ENCODE measurements around the gene XYLT1.

XYLT1 gene

DNA sequence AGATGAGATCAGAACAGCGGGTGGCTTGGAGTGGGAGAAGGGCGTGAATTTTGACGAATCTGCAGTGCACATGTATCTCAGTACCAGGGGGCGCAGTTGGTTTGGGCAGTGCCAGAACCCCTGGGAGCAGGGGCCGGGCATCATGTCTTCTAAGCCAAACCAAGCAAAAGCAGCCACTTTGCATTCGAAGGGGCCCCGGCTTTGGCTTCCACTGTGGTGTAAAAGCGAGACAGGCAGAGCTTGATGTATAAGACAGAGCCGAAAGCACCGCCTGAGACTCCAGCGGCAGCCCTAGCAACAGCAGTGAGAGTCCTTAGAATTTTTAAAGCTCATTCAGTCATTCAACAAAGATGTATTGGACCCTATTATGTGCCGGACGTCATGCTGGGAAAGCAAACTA, 3.8 kb upstream of the XYLT1 start:
- no peak for TF ChIP-seq Cebpa-rat (IDR thresholded peaks at IDR 0.05)
- Histone ChIP-seq H4K20me1 (peaks cover 0 to 10% (median 7%) of the 10 kb centered on the region in 11 experiments; a peak in 10 of 22 replicates), H3K27me3 (peaks cover 0 to 8% (median 0%) of the 10 kb centered on the region in 11 experiments; a peak in 2 of 22 replicates), H3K4me3 (peak overlapping the region in 9 of 10 experiments; percentile 3 to 50 (median 33); a peak in 13 of 20 replicates), H3K27ac (peak overlapping the region in 7 of 11 experiments; percentile 4 to 63 (median 42); a peak in 13 of 22 replicates), H3K9ac (peak overlapping the region in 10 of 11 experiments; percentile 2 to 61 (median 42); a peak in 14 of 22 replicates), H3K9me3 (replicated peaks in 1 of 11) (peaks cover 0 to 3% (median 0%) of the 10 kb centered on the region in 11 experiments; a peak in 3 of 22 replicates), H3K4me2 (peak overlapping the region; percentile 61 to 88 (median 79)), H3K4me1 (peaks cover 9 to 62% (median 47%) of the 10 kb centered on the region in 10 experiments; a peak in 19 of 20 replicates), H3K36me3 (no peaks in the 10 kb centered on the region)

DNA sequence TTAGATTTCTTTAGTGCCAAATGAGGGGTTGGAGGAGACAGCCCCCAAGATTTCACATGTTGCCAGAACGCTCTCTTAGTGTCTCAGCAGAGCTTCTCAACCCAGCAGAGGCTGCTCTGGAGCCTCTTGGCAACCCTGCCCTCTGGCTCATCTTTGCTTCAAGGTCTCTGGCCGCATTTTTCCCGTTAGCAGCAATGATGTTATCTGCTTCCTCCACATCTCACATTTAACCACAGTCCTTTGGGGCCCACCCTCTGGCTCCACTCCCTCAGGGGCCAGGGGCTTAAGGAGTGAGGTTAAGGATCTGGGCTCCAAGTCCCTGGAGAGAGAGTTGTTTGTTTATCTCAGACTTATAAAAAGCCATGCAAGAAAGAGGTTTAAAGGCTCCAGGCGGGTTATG, 3.3 kb upstream of the XYLT1 start:
- peak overlapping the region in 9 of 11 experiments; percentile 2 to 61 (median 48); a peak in 14 of 22 replicates for H3K9ac ChIP-seq
- TF ChIP-seq Cebpa-rat (IDR thresholded peaks at IDR 0.05) = no peak
- H3K4me2 ChIP-seq = peak overlapping the region; percentile 61 to 88 (median 79)
- H3K4me3 ChIP-seq = peak overlapping the region in 9 of 10 experiments; percentile 3 to 50 (median 33); a peak in 13 of 20 replicates
- H3K9me3 ChIP-seq (replicated peaks in 1 of 11) = no peaks in the 10 kb centered on the region
- H3K27me3 ChIP-seq = peaks cover 0 to 14% (median 0%) of the 10 kb centered on the region in 11 experiments; a peak in 4 of 22 replicates
- H3K27ac ChIP-seq = peak overlapping the region in 8 of 11 experiments; percentile 4 to 63 (median 40); a peak in 14 of 22 replicates
- peaks cover 0 to 15% (median 12%) of the 10 kb centered on the region in 11 experiments; a peak in 12 of 22 replicates for H4K20me1 ChIP-seq
- H3K36me3 ChIP-seq = peaks cover 0 to under 1% (median 0%) of the 10 kb centered on the region in 11 experiments; a peak in 1 of 22 replicates
- peaks cover 15 to 62% (median 47%) of the 10 kb centered on the region in 10 experiments for H3K4me1 ChIP-seq

DNA sequence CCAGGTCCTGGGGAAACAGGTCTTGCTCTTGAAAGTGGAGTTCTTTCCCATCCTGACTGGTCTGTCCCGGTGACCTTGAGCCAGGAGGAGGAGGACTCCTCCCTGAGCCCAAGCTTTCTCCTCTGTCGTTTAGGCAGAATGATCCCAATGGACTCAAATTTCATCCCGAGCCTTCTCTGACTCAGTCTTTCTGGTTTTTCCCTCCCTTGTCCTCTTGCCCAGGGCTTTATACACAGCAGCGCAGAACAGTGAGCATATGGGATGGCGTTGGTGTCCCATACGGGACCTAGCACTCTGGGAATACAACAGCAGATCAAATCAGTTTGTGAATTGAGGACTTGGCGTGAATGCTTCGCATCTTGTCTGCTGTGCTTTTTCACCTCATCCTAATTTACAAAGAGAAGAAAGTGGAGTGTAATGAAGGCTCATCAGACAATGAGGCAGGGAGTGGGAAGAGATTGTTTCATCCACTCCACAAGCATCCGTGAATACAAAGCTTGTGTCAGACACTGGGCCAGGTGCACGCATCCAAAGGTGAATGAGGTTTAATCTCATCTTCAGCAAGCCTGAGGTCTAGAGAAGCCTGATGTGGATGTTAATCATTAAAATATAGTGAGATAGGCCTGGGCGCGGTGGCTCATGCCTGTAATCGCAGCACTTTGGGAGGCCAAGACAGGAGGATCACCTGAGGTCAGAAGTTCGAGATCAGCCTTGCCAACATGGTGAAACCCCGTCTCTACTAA, 1.1 kb upstream of the XYLT1 start:
- Histone ChIP-seq H3K4me3 (no peak overlapping the region; a peak in 1 of 20 replicates), H3K9me3 (replicated peaks in 1 of 11) (no peaks in the 10 kb centered on the region), H3K36me3 (peaks cover 0 to 12% (median 0%) of the 10 kb centered on the region in 11 experiments; a peak in 5 of 22 replicates), H3K4me1 (peaks cover 36 to 68% (median 61%) of the 10 kb centered on the region in 10 experiments), H3K27me3 (peaks cover 0 to 16% (median 0%) of the 10 kb centered on the region in 11 experiments; a peak in 4 of 22 replicates), H3K4me2 (peak overlapping the region in 10 of 11 experiments; percentile 89 to 99 (median 96); a peak in 19 of 22 replicates), H3K9ac (peak overlapping the region in 5 of 11 experiments; percentile 18 to 96 (median 94); a peak in 8 of 22 replicates), H4K20me1 (peaks cover 0 to 37% (median 31%) of the 10 kb centered on the region in 11 experiments; a peak in 15 of 22 replicates), H3K27ac (peak overlapping the region in 7 of 11 experiments; percentile 83 to 94 (median 91); a peak in 11 of 22 replicates)
- TF ChIP-seq Cebpa-rat (IDR thresholded peaks at IDR 0.05) = no peak

DNA sequence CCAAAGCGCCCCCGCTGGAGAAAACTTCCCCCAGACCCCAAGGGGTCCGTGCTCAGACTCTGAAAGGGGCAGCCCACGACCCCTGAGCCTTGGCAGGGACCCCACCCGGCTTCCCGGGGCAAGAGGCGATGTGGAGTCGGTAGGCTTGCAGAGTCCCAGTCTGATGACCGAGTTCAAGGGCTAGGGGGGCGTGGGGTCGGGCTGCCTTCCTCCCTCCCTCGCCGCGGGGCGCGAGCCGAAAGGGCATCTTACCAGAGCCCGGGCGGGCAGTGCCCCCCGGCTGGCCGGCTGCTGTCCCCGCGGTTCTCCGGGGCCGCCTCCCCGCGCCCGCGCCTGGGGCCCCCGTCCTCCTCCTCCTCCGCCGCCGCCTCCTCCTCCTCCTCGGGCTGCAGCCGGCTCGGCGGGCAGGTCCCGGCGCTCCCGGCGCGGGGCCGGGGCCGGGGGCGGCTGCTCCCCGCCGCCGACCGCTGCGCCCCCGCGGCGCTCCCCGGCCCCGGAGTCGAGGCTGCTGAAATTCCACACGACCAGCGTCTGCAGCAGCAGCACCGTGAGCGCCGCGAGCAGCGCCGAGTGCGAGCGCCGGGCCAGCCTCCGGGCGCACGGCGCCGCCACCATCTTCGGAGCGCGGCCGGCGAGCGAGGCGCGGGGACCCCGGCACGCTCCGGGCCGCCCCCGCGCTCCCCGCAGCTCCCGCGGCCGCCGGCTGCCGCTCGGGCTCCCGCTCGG, 415 bp downstream of the XYLT1 start:
- Histone ChIP-seq H3K27me3 (peaks cover 0 to 16% (median 0%) of the 10 kb centered on the region in 11 experiments; a peak in 4 of 22 replicates), H4K20me1 (peaks cover 0 to 49% (median 33%) of the 10 kb centered on the region in 11 experiments; a peak in 15 of 22 replicates), H3K9me3 (replicated peaks in 1 of 11) (no peaks in the 10 kb centered on the region), H3K4me1 (peaks cover 51 to 74% (median 71%) of the 10 kb centered on the region in 10 experiments), H3K36me3 (peaks cover 0 to 24% (median 5%) of the 10 kb centered on the region in 11 experiments; a peak in 10 of 22 replicates), H3K4me2 (peak overlapping the region; percentile 89 to 100 (median 96)), H3K4me3 (peak overlapping the region; percentile 86 to 99 (median 95)), H3K9ac (peak overlapping the region; percentile 80 to 96 (median 90)), H3K27ac (peak overlapping the region in 10 of 11 experiments; percentile 60 to 94 (median 90); a peak in 21 of 22 replicates)
- TF ChIP-seq Cebpa-rat (IDR thresholded peaks at IDR 0.05) = no peak

DNA sequence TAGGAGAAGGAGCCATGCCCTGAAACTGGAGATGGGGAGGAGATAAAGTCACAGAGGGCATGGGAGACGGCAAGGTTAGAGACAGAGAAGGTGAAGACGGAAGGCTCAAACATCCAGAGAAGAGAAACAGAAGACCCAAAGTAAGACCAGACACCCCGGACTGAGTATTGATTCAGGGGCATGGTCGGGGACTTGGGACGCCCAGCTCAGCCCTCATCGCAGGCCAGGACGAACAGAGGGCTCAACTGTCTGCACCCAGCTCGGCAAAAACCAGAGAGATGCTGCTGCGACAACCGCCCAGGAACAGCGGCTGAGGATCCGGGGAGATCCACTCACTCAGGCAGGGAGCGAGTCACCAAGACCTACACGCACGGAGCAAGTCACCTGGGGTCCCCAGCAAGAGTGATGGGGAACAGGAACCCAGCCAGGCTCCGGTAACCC, 999 bp downstream of the XYLT1 start:
- peak overlapping the region; percentile 89 to 100 (median 96) for H3K4me2 ChIP-seq

DNA sequence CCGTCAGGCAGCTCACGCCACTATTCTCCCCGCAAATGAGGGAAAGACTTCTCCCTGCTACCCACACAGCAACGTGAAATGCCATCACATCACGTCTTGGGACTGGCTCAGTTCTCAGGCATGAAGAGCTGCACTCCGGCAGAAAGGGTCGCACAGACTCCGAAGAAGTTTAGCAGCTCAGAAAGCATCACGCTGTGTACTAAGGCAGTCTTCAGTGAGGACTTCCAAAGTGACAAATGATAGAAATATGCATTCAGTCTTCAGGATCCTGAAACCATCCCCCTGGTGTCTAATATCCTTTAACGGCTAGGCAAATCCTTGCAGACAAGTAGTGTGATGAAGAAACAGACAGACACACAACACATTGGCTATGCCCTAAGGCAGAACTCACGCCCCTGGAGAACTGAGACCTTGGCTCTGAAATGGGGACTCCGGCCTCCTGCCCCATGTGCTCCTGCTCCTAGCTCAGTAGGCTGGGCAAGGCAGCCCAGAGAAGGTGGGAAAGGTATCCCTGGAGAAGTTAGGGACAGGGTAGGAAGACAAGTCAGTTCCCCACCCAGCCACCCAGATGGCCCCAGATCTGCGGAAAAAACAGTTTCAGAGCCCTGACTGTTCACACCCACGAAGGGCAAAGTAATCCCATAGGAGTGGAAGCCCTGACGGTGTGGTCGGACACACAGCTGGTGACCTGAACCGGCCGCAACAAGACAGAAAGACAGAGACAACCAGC, 1.6 kb downstream of the XYLT1 start:
- H3K4me2 ChIP-seq = peak overlapping the region; percentile 89 to 100 (median 96)
- peak overlapping the region in 10 of 11 experiments; percentile 60 to 94 (median 90); a peak in 19 of 22 replicates for H3K27ac ChIP-seq
- peak overlapping the region; percentile 86 to 99 (median 95) for H3K4me3 ChIP-seq
- peaks cover 0 to 12% (median 0%) of the 10 kb centered on the region in 11 experiments; a peak in 3 of 22 replicates for H3K27me3 ChIP-seq
- H3K36me3 ChIP-seq = peaks cover 0 to 35% (median 5%) of the 10 kb centered on the region in 11 experiments; a peak in 11 of 22 replicates
- peak overlapping the region; percentile 80 to 96 (median 90); a peak in 21 of 22 replicates for H3K9ac ChIP-seq
- peaks cover 52 to 75% (median 73%) of the 10 kb centered on the region in 10 experiments for H3K4me1 ChIP-seq
- peaks cover 0 to 52% (median 33%) of the 10 kb centered on the region in 11 experiments; a peak in 15 of 22 replicates for H4K20me1 ChIP-seq
- H3K9me3 ChIP-seq (replicated peaks in 1 of 11) = no peaks in the 10 kb centered on the region
- no peak for TF ChIP-seq Cebpa-rat (IDR thresholded peaks at IDR 0.05)

More for the DNA sequence above, 999 bp downstream of the XYLT1 start:
- Histone ChIP-seq H4K20me1 (peaks cover 0 to 52% (median 33%) of the 10 kb centered on the region in 11 experiments; a peak in 15 of 22 replicates), H3K36me3 (peaks cover 0 to 30% (median 5%) of the 10 kb centered on the region in 11 experiments; a peak in 11 of 22 replicates), H3K27ac (peak overlapping the region in 10 of 11 experiments; percentile 60 to 94 (median 90); a peak in 20 of 22 replicates), H3K4me1 (peaks cover 55 to 76% (median 73%) of the 10 kb centered on the region in 10 experiments), H3K4me3 (peak overlapping the region; percentile 86 to 99 (median 95)), H3K9ac (peak overlapping the region; percentile 80 to 96 (median 90)), H3K27me3 (peaks cover 0 to 12% (median 0%) of the 10 kb centered on the region in 11 experiments; a peak in 4 of 22 replicates), H3K9me3 (replicated peaks in 1 of 11) (no peaks in the 10 kb centered on the region)
- no peak for TF ChIP-seq Cebpa-rat (IDR thresholded peaks at IDR 0.05)

DNA sequence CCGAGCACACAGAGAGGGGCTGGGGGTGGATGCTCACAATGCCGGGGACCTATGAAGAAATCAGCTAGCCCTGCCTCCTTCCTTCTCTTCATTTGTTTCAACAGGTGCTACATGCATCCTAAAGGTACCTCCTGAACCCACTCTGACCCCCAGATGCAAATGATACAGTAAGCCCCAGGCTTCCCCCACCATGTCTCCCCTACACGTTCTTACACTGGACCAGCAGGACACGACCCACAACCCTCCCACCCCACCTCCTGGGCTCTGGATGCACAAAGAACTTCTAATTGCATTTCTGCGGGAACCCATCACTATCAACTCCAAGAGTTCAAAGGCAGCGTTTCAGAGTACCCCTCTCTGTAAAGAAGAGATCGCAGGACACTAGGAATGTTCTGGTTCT, 2.1 kb downstream of the XYLT1 start:
- Histone ChIP-seq H3K4me2 (peak overlapping the region; percentile 89 to 100 (median 96)), H3K9me3 (replicated peaks in 1 of 11) (no peaks in the 10 kb centered on the region), H3K27ac (peak overlapping the region in 9 of 11 experiments; percentile 75 to 94 (median 90); a peak in 16 of 22 replicates), H3K36me3 (peaks cover 0 to 40% (median 5%) of the 10 kb centered on the region in 11 experiments; a peak in 11 of 22 replicates), H4K20me1 (peaks cover 0 to 57% (median 33%) of the 10 kb centered on the region in 11 experiments; a peak in 15 of 22 replicates), H3K4me3 (peak overlapping the region; percentile 86 to 99 (median 95)), H3K4me1 (peaks cover 49 to 75% (median 73%) of the 10 kb centered on the region in 10 experiments), H3K9ac (peak overlapping the region; percentile 80 to 96 (median 90); a peak in 21 of 22 replicates), H3K27me3 (peaks cover 0 to 12% (median 0%) of the 10 kb centered on the region in 11 experiments; a peak in 3 of 22 replicates)
- TF ChIP-seq Cebpa-rat (IDR thresholded peaks at IDR 0.05) = no peak
